ENCODE results near the gene OGDHL. TPM values are rescaled to one million over a fixed set of nuclear protein-coding genes. Genes with fewer than 3 reads are reported as not detected.

OGDHL gene
- total RNA-seq, 1 experiment from 2014 or later: 22.6 TPM

- no peak overlapping the region for H2BK20ac ChIP-seq (ENCODE audit: low read depth, low read length, poor library complexity, severe bottlenecking)
- no peaks in the 10 kb centered on the region for H4K20me1 ChIP-seq (ENCODE audit: control insufficient read depth, insufficient read depth, insufficient read length)
- no peak for DNase-seq
- no peak overlapping the region for H2AFZ ChIP-seq (ENCODE audit: low read length)
- peaks cover 5% of the 10 kb centered on the region; the same call in 1 of the 2 replicates for H3K4me1 ChIP-seq (ENCODE audit: insufficient read depth, low read length)
- no peak overlapping the region for H3K56ac ChIP-seq (ENCODE audit: insufficient read length, low read depth, low read length)
- H3K27me3 ChIP-seq (ENCODE audit: insufficient read depth, low read length): no peaks in the 10 kb centered on the region
- no peak overlapping the region for H3K4me3 Mint-ChIP-seq
- no peak overlapping the region for H2AK5ac ChIP-seq (ENCODE audit: insufficient read length, low read length)
- no peak overlapping the region for H3K9ac ChIP-seq (ENCODE audit: extremely low read depth, insufficient read length, low read length)
- H2BK120ac ChIP-seq (ENCODE audit: low read depth, low read length, poor library complexity, severe bottlenecking): no peak overlapping the region
- H3K79me1 ChIP-seq (ENCODE audit: insufficient read depth, low read depth, low read length, poor library complexity, severe bottlenecking): no peaks in the 10 kb centered on the region
- H2BK15ac ChIP-seq (ENCODE audit: low read depth, low read length): no peak overlapping the region
- H3K23me2 ChIP-seq (ENCODE audit: insufficient read length, low read depth, low read length, poor library complexity, severe bottlenecking): no peaks in the 10 kb centered on the region
- peaks cover 9% of the 10 kb centered on the region; the same call in 1 of the 2 replicates for H3K27me3 Mint-ChIP-seq (ENCODE audit: low read depth)
- no peak overlapping the region for H3K23ac ChIP-seq (ENCODE audit: insufficient read length, low read depth, low read length)
- H3K9me3 ChIP-seq (ENCODE audit: control insufficient read depth, low read depth, low read length): no peaks in the 10 kb centered on the region
- no peak overlapping the region for H4K8ac ChIP-seq (replicated peaks; ENCODE audit: insufficient read length, low read depth, low read length)
- no peaks in the 10 kb centered on the region for H3K79me2 ChIP-seq (ENCODE audit: insufficient read depth, low read length)
- no peak overlapping the region for H2BK12ac ChIP-seq (ENCODE audit: insufficient read length, low read depth, low read length)
- no peaks in the 10 kb centered on the region; a peak in 1 of 7 replicates for H3K36me3 Mint-ChIP-seq (ENCODE audit: insufficient read depth in 1 of 3, low read depth in 3 of 3)
- H3K14ac ChIP-seq (ENCODE audit: insufficient read depth, low read length): no peak overlapping the region
- peaks cover 9 to 10% of the 10 kb centered on the region in 2 experiments for H3K4me1 Mint-ChIP-seq
- H4K5ac ChIP-seq (ENCODE audit: insufficient read length, low read depth, low read length): no peak overlapping the region
- no peak overlapping the region for H3K27ac Mint-ChIP-seq
- H3K4me2 ChIP-seq (ENCODE audit: insufficient read depth, insufficient read length, low read length): no peak overlapping the region
- no peak overlapping the region for H3K18ac ChIP-seq (ENCODE audit: insufficient read length, low read depth, low read length)
- no peak for TF ChIP-seq CTCF (conservative IDR thresholded peaks at IDR 0.05)
- H3K4ac ChIP-seq (ENCODE audit: low read depth, low read length): no peak overlapping the region
- H4K91ac ChIP-seq (ENCODE audit: insufficient read length, low read depth, low read length): no peak overlapping the region
- no peaks in the 10 kb centered on the region for H3K9me3 Mint-ChIP-seq
- no peak overlapping the region for H3T11ph ChIP-seq (ENCODE audit: low read length)
- no peak overlapping the region for H2BK5ac ChIP-seq (ENCODE audit: insufficient read length, low read length)
- no peak overlapping the region for H3K27ac ChIP-seq (ENCODE audit: insufficient read length, low read depth, low read length)
Observed at GRCh38 chr10:49781247-49781646, 19.1 kb upstream of the OGDHL start.

Data from H9 (cell line).